Gastroesophageal sphincter (tissue), 3 donors: ENCODE data around the gene JDP2.

ENCODE experiments used
- EP300 ChIP-seq: sonication (generic); formaldehyde crosslinking; IDR thresholded peaks from one replicate; pipeline ENCODE4 v1.6.1; 2017; ENCODE audit warnings: antibody characterized with exemption, mild to moderate bottlenecking
- POLR2A ChIP-seq, 2 donors: fragments of 450-650 bp; IDR thresholded peaks; one replicate each; pipeline ENCODE4 v1.6.1; 2017; ENCODE audit warnings: antibody characterized with exemption in 2 of 2, mild to moderate bottlenecking in 2 of 2, moderate library complexity in 1 of 2
- POLR2AphosphoS5 ChIP-seq: sonication (generic); formaldehyde crosslinking; IDR thresholded peaks from one replicate; pipeline ENCODE4 v1.6.1; 2017; ENCODE audit warnings: antibody characterized with exemption
- TF ChIP-seq, protein P1 (sequence below), 4 experiments: fragments of 200-600 bp in 2 of 4; fragments of 450-650 bp in 2 of 4; sonication (generic) in 1 of 4; IDR thresholded peaks; one replicate each; pipeline ENCODE4 v1.5.1; 2017 to 2019; ENCODE audit warnings: antibody characterized with exemption in 4 of 4, mild to moderate bottlenecking in 2 of 4, moderate library complexity in 2 of 4

GRCh38 chr14:75424496-75424895, 3.3 kb upstream of the JDP2 start:
- TF ChIP-seq, protein P1, sequence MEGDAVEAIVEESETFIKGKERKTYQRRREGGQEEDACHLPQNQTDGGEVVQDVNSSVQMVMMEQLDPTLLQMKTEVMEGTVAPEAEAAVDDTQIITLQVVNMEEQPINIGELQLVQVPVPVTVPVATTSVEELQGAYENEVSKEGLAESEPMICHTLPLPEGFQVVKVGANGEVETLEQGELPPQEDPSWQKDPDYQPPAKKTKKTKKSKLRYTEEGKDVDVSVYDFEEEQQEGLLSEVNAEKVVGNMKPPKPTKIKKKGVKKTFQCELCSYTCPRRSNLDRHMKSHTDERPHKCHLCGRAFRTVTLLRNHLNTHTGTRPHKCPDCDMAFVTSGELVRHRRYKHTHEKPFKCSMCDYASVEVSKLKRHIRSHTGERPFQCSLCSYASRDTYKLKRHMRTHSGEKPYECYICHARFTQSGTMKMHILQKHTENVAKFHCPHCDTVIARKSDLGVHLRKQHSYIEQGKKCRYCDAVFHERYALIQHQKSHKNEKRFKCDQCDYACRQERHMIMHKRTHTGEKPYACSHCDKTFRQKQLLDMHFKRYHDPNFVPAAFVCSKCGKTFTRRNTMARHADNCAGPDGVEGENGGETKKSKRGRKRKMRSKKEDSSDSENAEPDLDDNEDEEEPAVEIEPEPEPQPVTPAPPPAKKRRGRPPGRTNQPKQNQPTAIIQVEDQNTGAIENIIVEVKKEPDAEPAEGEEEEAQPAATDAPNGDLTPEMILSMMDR (IDR thresholded peaks at IDR 0.05), result no peak
- no peak for TF ChIP-seq POLR2AphosphoS5
- no peak for TF ChIP-seq EP300
- TF ChIP-seq POLR2A (IDR thresholded peaks at IDR 0.05), result no peak
